Right lung (tissue), 5 donors: ENCODE data around the gene CHRNA5. TPM values are rescaled to one million over a fixed set of nuclear protein-coding genes. Genes with fewer than 3 reads are reported as not detected.

ENCODE experiments used
- DNase-seq, 2 donors: peaks; one replicate each; pipeline ENCODE4 v3.0.0-alpha.2; 2013
- polyA plus RNA-seq, 5 donors: library from polyadenylated mRNA; unstranded; fragments of 120-200 nt; gene quantifications; one replicate each; pipeline versions ENCODE4 v1.2.1 to v1.2.3, GENCODE V29; 2013; ENCODE audit warnings: inconsistent platforms in 1 of 5, low replicate concordance in 1 of 5; ENCODE audit not compliant: insufficient read length in 5 of 5, insufficient read depth in 1 of 5

CHRNA5 gene
- polyA plus RNA-seq, 5 donors: 1.2 to 3.2 (median 2.5) TPM

DNA sequence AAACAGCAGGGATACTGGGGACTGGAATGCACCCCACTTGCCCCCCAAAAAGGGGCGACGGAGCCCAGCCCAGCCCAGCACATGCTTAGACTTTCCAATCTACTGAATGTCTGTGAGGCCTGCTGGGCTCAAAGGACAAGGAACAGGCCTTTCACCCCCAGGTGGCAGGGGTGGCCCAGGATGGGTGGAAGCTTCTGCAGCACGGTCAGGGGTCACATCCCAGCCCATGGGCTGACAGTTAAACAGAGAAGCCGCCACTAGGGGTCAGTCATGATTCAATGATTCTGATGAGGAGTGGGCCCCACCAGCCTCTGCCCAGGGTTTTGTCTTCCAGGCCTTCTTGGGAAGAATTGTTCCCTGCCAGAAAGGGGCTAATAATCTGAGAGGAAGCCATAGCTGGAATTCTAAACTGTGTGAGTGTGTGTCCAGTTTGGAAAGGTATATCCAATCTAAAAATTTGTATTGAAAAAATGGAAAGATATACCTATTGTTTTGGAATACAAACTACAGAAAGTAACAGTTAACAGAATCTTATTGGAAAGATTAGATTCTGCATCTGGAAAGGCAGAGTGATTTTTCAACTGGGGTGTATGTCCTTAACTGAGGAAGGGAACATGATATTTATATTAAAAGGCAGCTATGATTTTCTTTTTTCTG, 73.5 kb downstream of the CHRNA5 start:
- DNase-seq: peak; percentile 24 to 45

DNA sequence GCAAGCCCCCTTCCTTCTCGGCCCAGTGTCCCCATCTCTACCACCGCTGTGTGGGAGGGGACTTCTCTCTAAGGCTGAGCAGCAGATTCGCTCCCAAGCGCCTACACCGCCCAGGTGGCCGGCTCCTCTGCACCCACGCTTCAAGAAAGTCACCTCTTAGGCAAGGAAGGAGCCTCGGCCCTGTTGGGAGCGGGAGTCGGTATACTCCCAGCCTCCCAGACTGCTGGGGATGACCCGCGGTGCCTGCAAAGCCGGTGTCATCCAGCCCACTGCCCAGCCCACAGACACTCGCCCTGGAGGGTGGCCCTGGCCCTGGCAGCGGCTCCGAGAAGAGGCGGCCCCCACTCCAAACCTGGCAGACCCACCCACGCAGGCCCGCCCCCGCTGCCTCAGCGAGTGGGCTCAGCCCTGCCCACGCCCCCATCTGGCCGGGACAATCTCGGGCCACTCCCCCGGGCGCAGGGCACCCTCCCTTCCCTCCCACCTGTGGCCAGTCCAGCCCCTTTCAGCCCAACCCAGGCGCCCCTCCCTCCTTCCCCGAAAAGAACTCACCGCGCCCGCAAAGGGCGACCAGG, 75.3 kb downstream of the CHRNA5 start:
- DNase-seq: no peak

DNA sequence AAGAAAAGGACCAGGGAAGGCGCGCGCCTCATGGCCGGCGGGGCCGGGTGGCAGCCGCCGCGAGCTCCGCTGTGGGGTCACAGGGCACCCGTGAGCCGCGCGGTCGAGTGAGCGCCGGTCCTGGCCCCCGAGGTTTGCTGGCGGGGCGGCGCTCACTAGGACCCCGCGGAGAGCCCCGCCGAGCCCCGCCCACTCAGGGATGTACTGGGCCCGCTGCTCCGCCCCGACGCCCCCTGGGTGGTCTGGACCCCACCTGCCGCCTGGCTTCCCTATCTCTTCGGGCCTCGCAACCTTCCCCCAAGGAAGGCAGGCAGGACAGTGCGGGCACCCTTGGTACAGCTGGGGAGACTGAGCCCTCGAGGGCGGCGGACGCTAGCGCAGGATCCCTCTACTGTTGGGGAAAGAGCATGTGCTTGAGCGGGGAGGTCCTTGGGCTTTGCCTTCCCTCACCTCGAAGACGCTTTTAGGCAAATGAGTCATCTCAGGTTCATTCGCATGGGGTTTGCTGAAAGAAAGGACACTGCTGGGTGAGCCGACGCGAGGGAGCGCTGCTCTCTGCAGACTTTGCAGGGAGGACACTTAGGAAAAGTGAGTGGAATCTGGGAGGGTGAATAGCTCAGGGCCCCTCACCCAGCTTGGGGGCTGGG, 75.9 kb downstream of the CHRNA5 start, which contains the start of gene CHRNB4:
CHRNB4 (minus strand) TSS at position 109 of the 647 bp plus-strand sequence; CDS start at position 32, 77 bp downstream.
- peak in 1 of 2 donors; percentile 8 for DNase-seq

DNA sequence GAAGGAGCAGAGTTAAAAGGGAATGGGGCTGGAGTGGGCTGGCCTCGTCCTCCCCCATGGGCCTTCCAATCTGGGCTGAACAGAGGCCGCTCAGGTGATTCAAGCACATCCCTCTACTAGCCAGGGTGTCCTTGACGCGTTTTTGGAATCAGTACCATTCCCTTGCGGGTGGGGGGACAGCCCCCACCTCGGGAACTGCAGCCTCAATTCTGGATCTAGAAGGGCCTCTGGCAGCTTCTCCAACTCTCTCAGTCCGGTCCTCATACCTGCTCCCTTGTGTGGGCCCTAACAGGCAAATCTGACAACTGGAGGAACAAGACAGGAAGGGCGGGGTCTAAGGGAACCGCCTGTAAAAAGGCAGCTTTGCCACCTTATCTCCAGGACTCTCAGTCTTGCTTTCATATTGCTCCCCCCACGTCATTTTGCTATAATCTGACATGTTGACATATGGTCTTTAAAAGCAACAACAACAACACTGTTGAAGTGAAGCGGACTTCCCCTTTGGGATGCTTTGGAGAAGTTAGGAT, 76.5 kb downstream of the CHRNA5 start:
- no peak for DNase-seq

DNA sequence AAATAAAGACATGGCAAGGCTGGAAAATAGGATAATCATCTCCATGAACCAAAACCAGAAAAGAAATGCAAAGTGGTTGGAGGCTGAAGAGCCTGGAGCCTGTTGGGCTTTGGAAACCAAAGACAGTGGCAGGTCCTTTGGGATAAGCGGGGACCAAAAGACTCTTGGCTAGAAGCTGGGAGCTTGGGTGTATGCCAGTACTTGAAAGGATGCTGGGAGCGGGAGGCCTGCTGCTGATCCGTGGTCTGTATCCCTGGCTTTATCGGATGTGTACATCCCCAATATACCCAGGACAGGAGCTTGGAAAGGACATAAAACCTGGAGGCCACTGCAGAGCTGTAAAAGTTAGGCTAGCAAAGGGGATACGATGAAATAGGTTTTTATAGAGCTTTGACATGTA, 77.0 kb downstream of the CHRNA5 start:
- peak in 1 of 2 donors; percentile 9 for DNase-seq

Other genes starting within 250 kb of the CHRNA5 start
- gene CRABP1, start 225.2 kb upstream of the CHRNA5 start, polyA plus RNA-seq: 1 to 10 TPM in 1 of 5 donors, under 1 TPM in 3, not detected in 1; 0.47 to 2.6 (median 0.75) TPM
- 10 to 100 TPM; 45.2 to 83.6 (median 71.8) TPM for gene IREB2, start 127.3 kb upstream of the CHRNA5 start, polyA plus RNA-seq
- gene HYKK, start 57.9 kb upstream of the CHRNA5 start, polyA plus RNA-seq: 1 to 10 TPM; 4.3 to 6.9 (median 6.1) TPM
- 100 to 1,000 TPM; 204 to 270 (median 230) TPM for gene PSMA4, start 25.1 kb upstream of the CHRNA5 start, polyA plus RNA-seq
- under 1 TPM; 0.14 to 0.95 (median 0.29) TPM for gene CHRNA3, start 55.5 kb downstream of the CHRNA5 start, polyA plus RNA-seq
- under 1 TPM; 0.21 to 0.42 (median 0.29) TPM for gene CHRNB4, start 75.7 kb downstream of the CHRNA5 start, polyA plus RNA-seq
- 10 to 100 TPM; 25.5 to 47.2 (median 34.1) TPM for gene ADAMTS7, start 245.9 kb downstream of the CHRNA5 start, polyA plus RNA-seq